GM19452 (cell line): Measurements from ENCODE around the gene PALM3.
"Not testable (repeated sequence)": the region's sequence is repeated elsewhere in the genome, so short reads cannot be mapped to it uniquely, and the experiment has no call there.

Source experiments
- ATAC-seq: cut with Tn5 transposase; IDR thresholded peaks from one replicate; pipeline ENCODE4 v1.9.1; 2021; ENCODE audit not compliant: unreplicated experiment

Gene PALM3

GRCh38 chr19:14059652-14060155 lies 2.2 kb downstream of the PALM3 start:
- no peak for ATAC-seq

DNA sequence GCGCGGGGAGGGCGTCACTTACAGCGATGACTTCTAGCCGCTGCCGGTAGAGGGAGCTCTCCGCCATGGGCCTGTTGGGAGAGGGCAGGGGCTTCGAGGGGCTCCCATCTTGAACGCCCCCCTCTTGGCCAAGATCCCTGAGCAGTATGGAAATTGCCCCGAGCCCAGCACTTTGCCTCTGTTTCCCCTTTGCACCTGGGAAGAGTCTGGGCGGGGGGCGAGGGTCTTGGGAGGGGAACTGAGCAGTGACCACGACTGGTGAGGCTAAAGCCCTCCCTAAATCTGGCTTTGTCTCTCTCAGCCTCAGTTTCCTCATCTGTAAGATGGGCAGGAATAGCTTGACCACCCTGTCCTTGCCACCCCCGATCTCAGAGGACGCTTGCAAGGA lies 2.8 kb downstream of the PALM3 start:
- no peak for ATAC-seq

DNA sequence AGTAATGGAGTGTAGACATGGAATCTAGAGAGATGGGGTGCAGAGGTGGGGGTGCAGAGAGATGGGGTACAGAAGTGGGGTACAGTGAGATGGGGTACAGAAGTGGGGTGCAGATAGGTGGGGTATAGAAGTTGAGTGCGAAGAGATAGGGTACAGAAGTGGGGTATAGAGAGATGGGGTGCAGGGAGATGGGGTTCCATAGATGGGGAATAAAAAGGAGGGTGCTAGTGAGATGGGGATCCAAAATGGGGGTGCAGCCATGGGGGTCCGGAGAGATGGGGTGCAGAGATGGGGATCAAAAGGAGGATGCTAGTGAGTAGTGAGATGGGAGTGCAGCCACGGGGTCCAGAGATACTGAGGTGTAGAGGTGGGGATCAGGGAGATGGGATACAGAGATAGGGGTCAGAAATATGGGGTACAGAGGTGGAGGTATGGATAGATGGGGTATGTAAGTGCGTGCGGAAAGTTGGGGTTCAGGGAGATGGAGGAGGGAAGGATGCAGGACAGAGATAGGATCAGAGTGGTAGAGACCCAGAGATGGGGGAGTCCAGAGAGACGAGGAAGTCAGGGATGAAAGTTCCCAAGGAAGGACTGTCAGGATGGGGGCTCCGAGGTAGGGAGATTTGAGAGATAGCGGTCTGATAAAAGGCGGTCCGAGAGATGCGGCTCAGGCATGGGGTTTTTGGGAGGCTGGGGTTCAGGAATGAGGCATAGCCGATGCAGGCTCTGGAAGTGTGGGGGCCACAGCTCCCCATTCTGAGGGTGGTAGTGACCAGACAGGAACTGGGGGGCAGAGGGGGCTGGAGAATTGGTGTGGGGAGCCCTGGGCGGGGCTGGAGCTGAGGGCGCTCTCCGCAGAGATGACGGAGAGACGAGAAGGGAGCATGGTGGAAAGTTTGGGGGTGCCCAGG lies 3.4 kb downstream of the PALM3 start:
- no peak for ATAC-seq

GRCh38 chr19:14056741-14057356 lies 5.0 kb downstream of the PALM3 start:
- no peak for ATAC-seq

DNA sequence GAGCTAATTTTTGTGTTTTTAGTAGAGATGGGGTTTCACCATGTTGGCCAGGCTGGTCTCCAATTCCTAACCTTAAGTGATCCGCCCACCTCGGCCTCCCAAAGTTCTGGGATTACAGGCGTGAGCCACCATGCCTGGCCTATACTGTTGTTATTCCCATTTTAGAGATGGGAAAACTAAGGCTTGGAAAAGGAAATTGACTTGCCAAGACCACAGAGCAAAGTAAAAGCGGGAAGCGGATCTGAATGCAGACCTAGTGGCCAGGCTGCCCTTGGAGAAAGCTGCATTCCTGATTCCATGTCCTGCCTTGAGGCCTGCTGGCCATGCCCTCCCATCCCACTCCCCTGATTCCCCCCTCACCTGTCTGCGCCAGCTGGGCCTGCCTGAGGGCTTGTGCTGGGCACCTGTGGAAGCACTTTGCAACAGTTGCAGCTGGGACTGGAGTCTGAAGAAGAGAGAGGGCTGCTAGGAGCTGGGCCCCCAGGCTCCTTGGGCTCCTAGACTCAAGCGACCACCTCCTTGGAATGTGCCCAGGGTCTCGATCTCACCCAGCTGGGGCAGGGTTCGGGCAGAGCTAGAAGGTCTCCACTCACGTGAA lies 5.7 kb downstream of the PALM3 start:
- no peak for ATAC-seq

GRCh38 chr19:14055396-14055795 lies 6.5 kb downstream of the PALM3 start:
- ATAC-seq: no peak

- no peak for ATAC-seq
Measured at GRCh38 chr19:14054721-14055120, 7.2 kb downstream of the PALM3 start.

DNA sequence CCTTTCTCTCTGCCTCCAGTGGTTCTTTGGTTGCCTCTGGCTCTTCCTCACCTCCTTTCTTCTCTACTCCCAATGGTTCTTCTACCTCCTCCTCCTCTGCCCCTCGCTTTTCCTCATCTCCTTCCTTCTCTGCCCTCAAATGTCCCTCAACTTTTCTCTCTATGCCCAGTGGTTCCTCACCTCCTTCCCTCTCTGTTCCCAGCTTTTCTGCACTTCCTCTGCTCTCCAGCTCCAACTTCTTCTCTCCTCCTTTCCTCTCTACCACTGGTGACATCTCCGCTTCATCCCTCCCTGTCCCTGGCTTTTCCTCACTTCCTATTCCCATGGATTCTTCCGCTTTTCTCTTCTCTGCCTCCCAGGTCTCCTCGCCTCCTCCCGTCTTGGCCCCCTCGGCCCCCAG lies 7.8 kb downstream of the PALM3 start:
- ATAC-seq: no peak

DNA sequence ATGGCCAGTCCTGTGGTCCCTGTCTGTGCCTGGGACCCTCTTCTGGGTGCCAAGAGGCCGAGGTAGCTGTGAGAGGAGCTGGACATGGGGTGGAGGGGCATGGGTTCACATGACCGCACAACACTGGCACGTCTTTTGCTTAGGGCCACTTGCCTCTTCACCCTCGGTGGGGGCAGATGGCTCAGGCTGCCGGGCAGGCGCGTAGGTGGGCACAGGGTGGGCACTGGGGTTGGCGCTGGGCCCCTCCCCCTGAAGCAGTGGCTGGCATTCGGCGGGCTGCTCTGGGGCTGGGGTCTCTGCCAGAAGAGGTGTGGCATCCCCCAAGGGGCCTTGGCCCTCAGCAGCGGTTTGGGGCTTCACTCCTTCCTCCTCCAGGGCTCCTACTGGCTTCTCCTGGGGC lies 8.4 kb downstream of the PALM3 start:
- no peak for ATAC-seq

DNA sequence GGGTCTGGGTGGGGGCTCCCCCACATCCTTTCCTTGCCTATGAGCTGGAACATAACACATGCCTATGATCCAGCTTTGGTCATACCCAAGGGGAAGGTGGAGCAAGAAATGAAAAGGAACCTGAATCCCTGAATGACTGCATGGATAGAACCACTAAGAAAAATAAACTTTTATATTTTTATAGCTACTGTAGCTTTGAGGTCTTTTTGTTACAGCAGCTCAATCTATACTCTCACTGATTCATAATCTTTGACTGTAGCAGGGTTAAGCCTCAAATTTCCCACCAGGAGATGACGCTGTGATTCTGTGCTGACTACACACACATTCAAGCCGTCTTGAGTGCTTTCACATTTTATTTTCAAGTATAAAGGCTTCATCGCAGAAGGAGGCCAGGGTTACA lies 8.8 kb downstream of the PALM3 start:
- no peak for ATAC-seq

DNA sequence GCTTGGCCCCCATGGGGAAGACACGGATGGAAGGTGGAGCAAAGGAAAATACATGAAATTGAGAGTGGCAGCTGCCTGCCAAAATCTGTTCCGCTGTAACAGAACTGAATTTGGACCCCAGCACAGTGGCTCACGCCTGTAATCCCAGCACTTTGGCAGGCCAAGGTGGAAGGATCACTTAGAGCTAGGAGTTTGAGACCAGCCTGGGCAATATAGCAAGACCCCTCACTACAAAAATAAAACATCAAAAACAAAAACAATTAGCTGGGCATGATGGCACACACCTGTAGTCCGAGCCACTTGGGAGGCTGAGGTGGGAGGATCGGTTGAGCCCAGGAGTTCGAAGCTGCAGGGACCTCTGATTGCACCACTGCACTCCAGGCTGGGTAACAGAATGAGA lies 9.4 kb downstream of the PALM3 start:
- ATAC-seq: no peak

DNA sequence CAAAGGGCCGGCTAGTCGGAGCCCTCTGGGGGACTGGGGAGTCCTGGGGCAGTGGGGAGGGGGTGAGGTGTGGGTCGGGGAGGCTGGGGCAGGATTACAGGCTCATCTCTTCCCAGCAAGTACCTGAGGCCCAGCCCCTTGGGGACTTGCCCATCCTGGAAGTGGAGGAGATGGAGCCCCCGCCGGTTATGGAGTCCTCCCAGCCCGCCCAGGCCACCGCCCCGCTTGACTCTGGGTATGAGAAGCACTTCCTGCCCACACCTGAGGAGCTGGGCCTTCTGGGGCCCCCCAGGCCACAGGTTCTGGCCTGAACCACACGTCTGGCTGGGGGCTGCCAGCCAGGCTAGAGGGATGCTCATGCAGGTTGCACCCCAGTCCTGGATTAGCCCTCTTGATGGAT lies 9.9 kb downstream of the PALM3 start:
- ATAC-seq: no peak

GRCh38 chr19:14050961-14051360 lies 10.9 kb downstream of the PALM3 start:
- not testable (repeated sequence) for ATAC-seq

GRCh38 chr19:14050512-14050911 lies 11.4 kb downstream of the PALM3 start:
- no peak for ATAC-seq

DNA sequence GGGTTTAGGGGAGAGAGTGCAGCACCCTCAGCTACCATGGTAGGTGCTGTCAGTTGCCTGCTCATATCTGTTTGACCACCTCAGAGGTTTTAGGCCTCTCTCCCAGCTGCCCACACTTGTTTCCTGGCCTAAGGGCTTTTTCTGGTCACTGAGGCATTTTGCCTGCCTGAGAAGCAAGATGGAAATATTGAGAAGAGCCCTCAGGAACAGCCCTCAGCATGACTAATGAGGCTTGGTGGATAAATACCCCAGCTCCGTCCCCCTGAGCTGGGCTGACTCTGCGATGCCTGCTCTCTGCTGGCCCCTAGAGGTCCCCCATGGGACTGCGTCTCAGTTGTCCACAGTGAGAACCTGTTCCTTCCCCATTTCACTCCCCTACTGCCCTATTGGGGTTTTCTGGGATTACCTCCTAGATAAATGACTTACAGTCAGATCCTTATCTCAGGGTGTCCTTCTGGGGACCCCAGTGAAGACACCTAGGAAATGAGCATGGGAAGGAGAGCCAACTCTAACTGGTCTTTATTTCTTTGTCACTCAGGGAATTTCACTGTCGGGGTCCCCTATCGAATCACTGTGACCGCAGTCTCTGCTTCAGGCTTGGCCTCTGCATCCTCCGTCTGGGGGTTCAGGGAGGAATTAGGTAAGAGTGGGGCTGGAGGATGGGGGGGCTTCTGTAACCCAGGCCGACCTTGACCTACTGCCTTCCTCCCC lies 13.3 kb downstream of the PALM3 start:
- no peak for ATAC-seq

DNA sequence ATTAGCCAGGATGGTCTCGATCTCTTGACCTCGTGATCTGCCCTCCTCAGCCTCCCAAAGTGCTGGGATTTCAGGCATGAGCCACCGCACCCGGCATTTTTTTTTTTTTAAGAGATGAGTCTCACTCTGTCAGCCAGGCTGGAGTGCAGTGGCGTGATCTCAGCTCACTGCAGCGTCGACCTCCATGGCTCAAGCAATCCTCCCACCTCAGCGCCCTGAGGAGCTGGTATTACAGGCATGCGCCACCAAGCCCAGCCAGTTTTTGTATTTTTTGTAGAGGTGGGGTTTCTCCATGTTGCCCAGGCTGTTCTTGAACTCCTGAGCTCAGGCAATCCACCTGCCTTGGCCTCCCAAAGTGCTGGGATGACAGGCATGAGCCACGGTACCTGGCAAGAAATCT lies 14.0 kb downstream of the PALM3 start:
- not testable (repeated sequence) for ATAC-seq

DNA sequence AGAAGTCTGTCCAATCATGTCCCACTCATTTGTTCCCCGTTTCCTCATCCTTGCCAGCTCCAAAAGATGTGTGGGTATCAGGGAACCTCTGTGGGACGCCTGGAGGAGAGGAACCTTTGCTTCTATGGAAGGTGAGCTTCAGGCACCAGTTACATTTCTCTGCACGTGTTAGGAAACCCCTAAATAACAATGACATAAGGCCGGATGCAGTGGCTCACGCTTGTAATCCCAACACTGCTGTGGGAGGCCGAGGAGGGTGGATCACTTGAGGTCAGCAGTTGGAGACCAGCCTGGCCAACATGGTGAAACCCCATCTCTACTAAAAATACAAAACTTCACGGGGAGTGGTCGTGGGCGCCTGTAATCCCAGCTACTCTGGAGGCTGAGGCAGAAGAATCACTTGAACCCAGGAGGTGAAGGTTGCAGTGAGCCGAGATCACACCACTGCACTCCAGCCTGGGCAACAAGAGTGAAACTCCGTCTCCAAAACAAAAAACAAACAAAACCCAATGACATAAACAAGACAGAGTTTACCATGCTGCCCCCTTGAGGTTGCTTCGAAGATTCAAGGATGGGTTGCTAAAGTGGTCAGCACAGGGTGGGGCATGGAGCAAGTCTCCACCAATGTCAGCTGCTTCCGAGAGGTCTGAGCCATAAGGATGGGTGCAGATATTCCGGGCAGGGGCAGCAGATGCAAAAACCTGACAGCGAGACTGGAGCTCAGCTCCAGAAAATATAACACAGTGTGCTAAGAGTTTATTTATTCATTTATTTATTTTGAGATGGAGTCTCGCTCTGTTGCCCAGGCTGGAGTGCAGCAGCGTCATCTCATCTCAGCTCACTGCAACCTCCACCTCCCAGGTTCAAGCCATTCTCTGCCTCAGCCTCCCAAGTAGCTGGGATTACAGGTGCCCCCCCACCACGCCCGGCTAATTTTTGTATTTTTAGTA lies 18.9 kb downstream of the PALM3 start:
- not testable (repeated sequence) for ATAC-seq

DNA sequence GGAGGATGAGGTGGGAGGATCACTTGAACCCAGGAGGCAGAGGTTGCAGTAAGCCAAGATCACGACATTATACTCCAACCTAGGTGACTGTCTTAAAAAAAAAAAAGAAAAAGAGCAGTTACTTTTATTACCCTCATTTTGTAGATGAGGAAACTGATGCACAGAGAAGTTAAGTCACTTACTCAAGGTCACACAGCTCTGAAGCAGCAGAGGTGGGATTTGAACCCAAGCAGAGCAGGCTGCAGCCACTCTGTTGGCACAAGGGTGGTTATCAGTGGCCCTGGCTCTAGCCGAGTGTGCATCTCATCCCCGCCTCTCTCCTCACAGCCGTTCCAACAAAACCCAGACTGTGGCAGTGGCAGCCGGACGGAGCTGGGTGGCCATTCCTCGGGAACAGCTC lies 22.7 kb downstream of the PALM3 start:
- no peak for ATAC-seq

- ATAC-seq: no peak
Measured at GRCh38 chr19:14035706-14036105, 26.2 kb downstream of the PALM3 start.

DNA sequence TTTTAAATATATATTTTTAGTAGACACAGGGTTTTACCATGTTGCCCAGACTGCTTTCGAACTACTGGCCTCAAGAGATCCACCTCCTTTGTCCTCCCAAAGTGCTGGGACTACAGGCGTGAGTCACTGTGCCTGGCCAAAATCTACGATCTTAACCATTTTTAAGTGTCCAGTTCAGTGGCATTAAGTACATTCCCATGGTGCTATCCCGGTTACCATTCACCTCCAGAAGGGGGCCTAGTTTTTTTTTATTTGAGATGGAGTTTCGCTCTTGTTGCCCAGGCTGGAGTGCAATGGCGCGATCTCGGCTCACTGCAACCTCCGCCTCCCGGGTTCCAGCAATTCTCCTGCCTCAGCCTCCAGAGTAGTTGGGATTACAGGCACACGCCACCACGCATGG lies 26.7 kb downstream of the PALM3 start:
- ATAC-seq: not testable (repeated sequence)
